MM.1S (cell line): ENCODE measurements around the gene ZNF593.

Experiments
- DNase-seq: peaks from one replicate; pipeline ENCODE4 v3.0.0-alpha.2; 2015
- H2AFZ ChIP-seq: fragments of 300-600 bp; sonication (generic); 2 replicates; pipeline ENCODE4 v1.6.0; 2016; ENCODE audit warnings: antibody characterized with exemption, low read length
- H3F3A ChIP-seq: fragments of 300-600 bp; sonication (generic); 2 replicates; pipeline ENCODE4 v1.6.1; 2016; ENCODE audit warnings: mild to moderate bottlenecking, antibody characterized with exemption, low read length, moderate library complexity, mixed read lengths; ENCODE audit not compliant: insufficient read depth
- H3K27ac ChIP-seq: fragments of 300-600 bp; sonication (generic); 2 replicates; pipeline ENCODE4 v1.5.1; 2016; ENCODE audit warnings: mild to moderate bottlenecking, low read length
- H3K27me3 ChIP-seq: fragments of 300-600 bp; sonication (generic); replicated peaks from 2 replicates; pipeline ENCODE4 v1.6.0; 2016; ENCODE audit warnings: low read length; ENCODE audit not compliant: insufficient read depth
- H3K36me3 ChIP-seq: fragments of 300-600 bp; sonication (generic); replicated peaks from 2 replicates; pipeline ENCODE4 v1.6.1; 2016; ENCODE audit warnings: mild to moderate bottlenecking, low read length, mixed read lengths; ENCODE audit not compliant: insufficient read depth
- H3K4me1 ChIP-seq: fragments of 300-600 bp; sonication (generic); 2 replicates; pipeline ENCODE4 v1.6.1; 2016; ENCODE audit warnings: low read length, mixed read lengths
- H3K4me2 ChIP-seq: fragments of 300-600 bp; sonication (generic); 2 replicates; pipeline ENCODE4 v1.6.0; 2016; ENCODE audit warnings: low read depth, low read length
- H3K4me3 ChIP-seq: fragments of 300-600 bp; sonication (generic); 2 replicates; pipeline ENCODE4 v1.5.1; 2016; ENCODE audit warnings: low read length, mixed read lengths
- H3K79me2 ChIP-seq: fragments of 300-600 bp; sonication (generic); 2 replicates; pipeline ENCODE4 v1.6.1; 2016; ENCODE audit warnings: mixed run types, low read length, mixed read lengths
- H3K9ac ChIP-seq: fragments of 300-600 bp; sonication (generic); 2 replicates; pipeline ENCODE4 v1.6.1; 2016; ENCODE audit warnings: low read length, mixed read lengths
- H3K9me2 ChIP-seq: fragments of 300-600 bp; sonication (generic); replicated peaks from 2 replicates; pipeline ENCODE4 v1.6.1; 2016; ENCODE audit warnings: mild to moderate bottlenecking, low read length, mixed read lengths; ENCODE audit not compliant: insufficient read depth
- H3K9me3 ChIP-seq: fragments of 300-600 bp; sonication (generic); replicated peaks from 2 replicates; pipeline ENCODE4 v1.6.1; 2016; ENCODE audit warnings: mild to moderate bottlenecking, low read length, mixed read lengths; ENCODE audit not compliant: insufficient read depth
- H4K20me1 ChIP-seq: fragments of 300-600 bp; sonication (generic); 2 replicates; pipeline ENCODE4 v1.6.1; 2016; ENCODE audit warnings: mild to moderate bottlenecking, low read length, moderate library complexity, mixed read lengths; ENCODE audit not compliant: insufficient read depth
- EZH2 ChIP-seq: fragments of 300-600 bp; sonication (generic); optimal IDR thresholded peaks from 2 replicates; pipeline ENCODE3; 2017; ENCODE audit warnings: low read depth, mild to moderate bottlenecking, antibody characterized with exemption, low read length, mixed read lengths
- EZH2phosphoT487 ChIP-seq: fragments of 300-600 bp; sonication (generic); IDR thresholded peaks from 2 replicates; pipeline ENCODE4 v1.6.1; 2018; ENCODE audit warnings: antibody characterized with exemption, low read length
- TF ChIP-seq, protein P1 (sequence below): fragments of 300-600 bp; sonication (generic); IDR thresholded peaks from 2 replicates; pipeline ENCODE4 v1.5.1; 2016; ENCODE audit warnings: antibody characterized with exemption, low read length, mixed read lengths

Gene ZNF593

GRCh38 chr1:26154750-26155149, 15.0 kb upstream of the ZNF593 start:
- no peaks in the 10 kb centered on the region for H3K4me1 ChIP-seq
- no peak for DNase-seq
- H3K9ac ChIP-seq: no peak overlapping the region
- H3K27me3 ChIP-seq: no peaks in the 10 kb centered on the region; the same call in 1 of the 2 replicates
- H3K27ac ChIP-seq: no peak overlapping the region
- H3K36me3 ChIP-seq: no peaks in the 10 kb centered on the region
- TF ChIP-seq, protein P1, sequence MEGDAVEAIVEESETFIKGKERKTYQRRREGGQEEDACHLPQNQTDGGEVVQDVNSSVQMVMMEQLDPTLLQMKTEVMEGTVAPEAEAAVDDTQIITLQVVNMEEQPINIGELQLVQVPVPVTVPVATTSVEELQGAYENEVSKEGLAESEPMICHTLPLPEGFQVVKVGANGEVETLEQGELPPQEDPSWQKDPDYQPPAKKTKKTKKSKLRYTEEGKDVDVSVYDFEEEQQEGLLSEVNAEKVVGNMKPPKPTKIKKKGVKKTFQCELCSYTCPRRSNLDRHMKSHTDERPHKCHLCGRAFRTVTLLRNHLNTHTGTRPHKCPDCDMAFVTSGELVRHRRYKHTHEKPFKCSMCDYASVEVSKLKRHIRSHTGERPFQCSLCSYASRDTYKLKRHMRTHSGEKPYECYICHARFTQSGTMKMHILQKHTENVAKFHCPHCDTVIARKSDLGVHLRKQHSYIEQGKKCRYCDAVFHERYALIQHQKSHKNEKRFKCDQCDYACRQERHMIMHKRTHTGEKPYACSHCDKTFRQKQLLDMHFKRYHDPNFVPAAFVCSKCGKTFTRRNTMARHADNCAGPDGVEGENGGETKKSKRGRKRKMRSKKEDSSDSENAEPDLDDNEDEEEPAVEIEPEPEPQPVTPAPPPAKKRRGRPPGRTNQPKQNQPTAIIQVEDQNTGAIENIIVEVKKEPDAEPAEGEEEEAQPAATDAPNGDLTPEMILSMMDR: no peak
- TF ChIP-seq EZH2 (no peak), EZH2phosphoT487 (no peak)
- no peak overlapping the region for H3K4me2 ChIP-seq
- no peaks in the 10 kb centered on the region for H3K79me2 ChIP-seq
- H3F3A ChIP-seq: no peaks in the 10 kb centered on the region
- H3K9me2 ChIP-seq: no peaks in the 10 kb centered on the region
- H3K9me3 ChIP-seq: no peaks in the 10 kb centered on the region
- H2AFZ ChIP-seq: no peak overlapping the region
- no peak overlapping the region for H3K4me3 ChIP-seq
- H4K20me1 ChIP-seq: no peaks in the 10 kb centered on the region

DNA sequence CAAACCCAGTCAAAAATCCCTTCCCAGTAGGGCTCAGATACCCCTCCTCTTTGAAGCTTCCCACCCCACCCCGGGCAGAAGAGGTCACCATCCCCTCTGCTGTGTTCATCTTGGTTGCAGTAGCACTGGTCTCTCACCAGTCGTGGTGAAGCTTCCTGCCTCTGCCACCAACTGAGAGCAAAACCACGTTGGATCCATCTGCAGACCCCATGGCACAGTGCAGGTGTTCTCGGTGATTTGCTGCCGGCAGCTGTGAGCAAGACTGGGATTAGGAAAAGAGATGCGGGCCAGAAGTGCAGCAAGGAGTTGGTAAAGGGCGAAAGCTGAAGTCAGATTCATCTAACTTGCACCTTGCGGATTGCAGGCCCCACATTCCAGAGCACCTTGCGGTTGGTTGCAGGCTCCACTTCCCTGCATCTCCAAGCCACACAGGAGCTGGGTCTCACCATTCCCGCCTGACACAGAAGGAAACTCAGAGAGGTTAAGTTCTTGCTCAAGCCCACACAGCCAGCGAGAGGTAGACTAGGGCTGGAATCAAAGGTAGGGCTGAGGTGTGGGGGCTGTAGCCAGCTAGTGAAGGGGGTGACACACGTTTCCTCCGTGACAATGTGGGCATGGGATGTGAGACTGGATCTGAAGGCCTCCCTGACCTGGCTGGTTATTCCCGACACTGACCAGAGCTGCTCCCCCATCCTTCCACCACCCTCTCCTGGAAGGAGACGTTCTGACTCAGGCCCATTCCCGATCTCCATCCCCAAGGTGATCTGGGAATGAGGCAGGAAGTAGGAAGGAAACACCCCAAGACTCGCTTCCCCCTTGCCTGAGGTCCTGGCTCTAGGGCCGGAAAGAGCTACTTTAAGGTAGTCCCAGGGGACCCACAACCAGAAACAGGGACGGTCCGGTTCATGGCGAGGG, 14.1 kb upstream of the ZNF593 start:
- Histone ChIP-seq H4K20me1 (no peaks in the 10 kb centered on the region), H3K79me2 (no peaks in the 10 kb centered on the region), H3K9ac (no peak overlapping the region), H3F3A (no peaks in the 10 kb centered on the region), H3K27me3 (no peaks in the 10 kb centered on the region; the same call in 1 of the 2 replicates), H3K9me2 (no peaks in the 10 kb centered on the region), H3K27ac (no peak overlapping the region), H3K4me2 (no peak overlapping the region), H2AFZ (no peak overlapping the region), H3K9me3 (no peaks in the 10 kb centered on the region), H3K4me1 (no peaks in the 10 kb centered on the region), H3K36me3 (no peaks in the 10 kb centered on the region), H3K4me3 (no peak overlapping the region)
- DNase-seq: no peak
- TF ChIP-seq EZH2phosphoT487: no peak
- no peak for TF ChIP-seq EZH2

DNA sequence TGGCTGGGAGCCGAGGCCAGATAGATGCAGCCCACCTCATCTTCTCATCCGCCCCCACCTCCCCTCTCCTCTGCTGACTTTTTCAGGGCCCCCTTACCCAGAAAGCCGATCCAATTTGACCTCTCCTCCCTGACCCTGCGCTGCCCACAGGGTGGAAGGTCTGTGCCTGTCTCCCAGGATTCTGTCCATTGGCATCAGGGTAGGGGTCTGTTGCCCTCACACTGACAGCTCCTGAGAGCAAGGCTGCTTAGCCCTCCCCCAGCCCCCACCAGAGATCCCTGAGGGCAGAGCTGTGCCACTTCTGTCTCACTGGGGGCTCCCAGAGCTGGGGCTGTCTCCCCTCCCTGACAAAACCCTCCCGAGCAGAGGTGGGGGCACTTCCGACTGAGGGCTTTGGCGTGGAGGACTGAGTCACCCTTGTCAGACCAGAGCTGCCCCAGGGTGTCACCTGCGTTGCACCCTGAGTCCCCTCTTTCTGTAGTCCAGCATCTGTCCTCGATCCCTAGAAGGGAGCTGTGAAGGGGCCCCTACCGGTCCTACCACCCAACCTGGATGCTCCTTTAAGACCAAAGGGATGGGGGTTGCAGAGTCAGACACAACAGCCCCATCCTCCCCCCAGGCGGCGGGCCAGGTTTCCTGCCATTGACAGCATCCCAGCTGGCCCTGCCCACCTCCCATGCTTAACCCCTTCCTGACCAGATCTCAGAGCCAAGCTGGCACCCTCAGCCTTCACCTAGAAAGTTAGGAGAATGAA, 13.2 kb upstream of the ZNF593 start:
- Histone ChIP-seq H3F3A (no peaks in the 10 kb centered on the region), H3K27ac (no peak overlapping the region), H4K20me1 (no peaks in the 10 kb centered on the region), H3K4me2 (no peak overlapping the region), H2AFZ (no peak overlapping the region), H3K4me3 (no peak overlapping the region), H3K27me3 (peaks cover 8% of the 10 kb centered on the region), H3K36me3 (no peaks in the 10 kb centered on the region), H3K9ac (no peak overlapping the region), H3K79me2 (no peaks in the 10 kb centered on the region), H3K9me2 (no peaks in the 10 kb centered on the region), H3K4me1 (peaks cover 5% of the 10 kb centered on the region; the same call in 1 of the 2 replicates), H3K9me3 (no peaks in the 10 kb centered on the region)
- TF ChIP-seq EZH2phosphoT487 (no peak), EZH2 (no peak)
- TF ChIP-seq, protein P1: no peak
- DNase-seq: no peak
